Breast epithelium (tissue), 4 donors: ENCODE measurements around the gene TMEM242. TPM values are rescaled to one million over a fixed set of nuclear protein-coding genes. Genes with fewer than 3 reads are reported as not detected.
"Not testable (repeated sequence)": the region's sequence is repeated elsewhere in the genome, so short reads cannot be mapped to it uniquely, and the experiment has no call there.

Experiments used
- DNase-seq, 2 donors: peaks; one replicate each; pipeline ENCODE4 v3.0.0-alpha.2; 2019; ENCODE audit warnings: low spot score in 2 of 2
- H3K27ac ChIP-seq, 2 donors: fragments of 200-600 bp; sonication (generic) in 1 of 2; one replicate each; pipeline ENCODE4 v1.5.1; 2016 to 2019; ENCODE audit warnings: mild to moderate bottlenecking in 1 of 2
- H3K27me3 ChIP-seq, 2 donors: fragments of 200-600 bp; sonication (generic) in 1 of 2; one replicate each; pipeline versions ENCODE4 v1.5.1 to v1.6.0; 2017 to 2019; ENCODE audit warnings: control low read depth in 1 of 2, mild to moderate bottlenecking in 1 of 2
- H3K36me3 ChIP-seq: fragments of 200-600 bp; one replicate; pipeline ENCODE4 v1.5.1; 2019
- H3K4me1 ChIP-seq, 2 donors: fragments of 200-600 bp; sonication (generic); one replicate each; pipeline ENCODE4 v1.5.1; 2016 to 2019; ENCODE audit warnings: control low read depth in 1 of 2
- H3K4me3 ChIP-seq, 3 donors: fragments of 200-600 bp; sonication (generic); 1 replicate in 2 of 3; 2 replicates in 1 of 3; pipeline ENCODE4 v1.5.1; 2016 to 2019; ENCODE audit warnings: mild to moderate bottlenecking in 3 of 3, moderate library complexity in 2 of 3
- H3K9me3 ChIP-seq, 2 donors: fragments of 200-600 bp; sonication (generic) in 1 of 2; one replicate each; pipeline ENCODE4 v1.5.1; 2016 to 2019; ENCODE audit warnings: control low read depth in 1 of 2
- CTCF ChIP-seq, 3 donors: fragments of 450-650 bp; IDR thresholded peaks; one replicate each; pipeline ENCODE4 v1.5.1; 2016 to 2017; ENCODE audit warnings: antibody characterized with exemption in 3 of 3, mild to moderate bottlenecking in 3 of 3, moderate library complexity in 3 of 3
- POLR2A ChIP-seq: fragments of 450-650 bp; IDR thresholded peaks from one replicate; pipeline ENCODE4 v1.6.1; 2016; ENCODE audit warnings: antibody characterized with exemption, mild to moderate bottlenecking, moderate library complexity
- POLR2AphosphoS5 ChIP-seq, 3 donors: sonication (generic); formaldehyde crosslinking; IDR thresholded peaks; one replicate each; pipeline ENCODE4 v1.6.1; 2017; ENCODE audit warnings: antibody characterized with exemption in 3 of 3
- intact Hi-C: fragments of 100-400 bp; cut with DNase I; formaldehyde crosslinking; loops from one replicate; pipeline ENCODE4 v1.15.1; 2023; ENCODE audit warnings: low total_unique reads
- total RNA-seq, 3 donors: library from RNA; depleted of rRNA; stranded (reverse); fragments of >200 nt; gene quantifications; one replicate each; pipeline ENCODE4 v1.1.0, GENCODE V29; 2016

Gene TMEM242
- total RNA-seq, 3 donors from 2014 or later = 5.3 to 7.9 (median 7.3) TPM

- H3K9me3 ChIP-seq = no peaks in the 10 kb centered on the region
- peak in 1 of 2 donors; percentile 48 for DNase-seq
- no peak overlapping the region for H3K4me3 ChIP-seq
- H3K4me1 ChIP-seq = no peaks in the 10 kb centered on the region
- no peaks in the 10 kb centered on the region for H3K36me3 ChIP-seq
- TF ChIP-seq POLR2AphosphoS5 (IDR thresholded peaks at IDR 0.05) (no peak), POLR2A (no peak), CTCF (IDR thresholded peaks at IDR 0.05) (no peak)
- intact Hi-C loops = no loop called here
- no peaks in the 10 kb centered on the region for H3K27me3 ChIP-seq
- peak overlapping the region; percentile 35 to 58 for H3K27ac ChIP-seq
Measured at GRCh38 chr6:157343732-157344131, 20.4 kb upstream of the TMEM242 start.

GRCh38 chr6:157339432-157339831 lies 16.1 kb upstream of the TMEM242 start:
- H3K27ac ChIP-seq = no peak overlapping the region
- no peak overlapping the region for H3K4me3 ChIP-seq
- H3K9me3 ChIP-seq = no peaks in the 10 kb centered on the region
- intact Hi-C loops = no loop called here
- H3K4me1 ChIP-seq = no peaks in the 10 kb centered on the region
- TF ChIP-seq CTCF (IDR thresholded peaks at IDR 0.05) (no peak), POLR2A (no peak), POLR2AphosphoS5 (IDR thresholded peaks at IDR 0.05) (no peak)
- H3K36me3 ChIP-seq = no peaks in the 10 kb centered on the region
- DNase-seq = no peak
- no peaks in the 10 kb centered on the region for H3K27me3 ChIP-seq

GRCh38 chr6:157337751-157338150 lies 14.4 kb upstream of the TMEM242 start:
- Histone ChIP-seq H3K4me1 (no peaks in the 10 kb centered on the region), H3K4me3 (no peak overlapping the region), H3K27me3 (no peaks in the 10 kb centered on the region), H3K9me3 (no peaks in the 10 kb centered on the region), H3K27ac (peak overlapping the region; percentile 29 to 32), H3K36me3 (no peaks in the 10 kb centered on the region)
- no peak for TF ChIP-seq POLR2A
- no peak for TF ChIP-seq POLR2AphosphoS5 (IDR thresholded peaks at IDR 0.05)
- no peak for TF ChIP-seq CTCF (IDR thresholded peaks at IDR 0.05)
- intact Hi-C loops = no loop called here
- DNase-seq = no peak

GRCh38 chr6:157337276-157337675 lies 14.0 kb upstream of the TMEM242 start:
- H3K4me3 ChIP-seq, intact Hi-C loops, H3K27ac ChIP-seq, DNase-seq, H3K36me3 ChIP-seq, H3K4me1 ChIP-seq, H3K27me3 ChIP-seq, H3K9me3 ChIP-seq: not testable (repeated sequence)

GRCh38 chr6:157335829-157336228 lies 12.5 kb upstream of the TMEM242 start:
- peaks cover 0 to 2% of the 10 kb centered on the region in 2 donors for H3K27me3 ChIP-seq
- no peak overlapping the region for H3K27ac ChIP-seq

More at GRCh38 chr6:157335829-157336228, 12.5 kb upstream of the TMEM242 start:
- H3K9me3 ChIP-seq = no peaks in the 10 kb centered on the region
- H3K4me1 ChIP-seq = no peaks in the 10 kb centered on the region
- intact Hi-C loops = no loop called here
- H3K36me3 ChIP-seq = no peaks in the 10 kb centered on the region
- H3K4me3 ChIP-seq = no peak overlapping the region
- no peak for DNase-seq
- TF ChIP-seq POLR2AphosphoS5 (IDR thresholded peaks at IDR 0.05) = no peak
- no peak for TF ChIP-seq POLR2A
- no peak for TF ChIP-seq CTCF (IDR thresholded peaks at IDR 0.05)
